Left lung (tissue), 10 donors: ENCODE results near the gene PKHD1. TPM values are rescaled to one million over a fixed set of nuclear protein-coding genes. Genes with fewer than 3 reads are reported as not detected.

Source experiments
- ATAC-seq: fragments of 200-7000 bp; cut with Tn5 transposase; one replicate; pipeline ENCODE4 v1.9.1; 2020; ENCODE audit warnings: moderate library complexity
- DNase-seq, 4 donors: peaks; one replicate each; pipeline ENCODE4 v3.0.0-alpha.2; 2013 to 2020
- H3K27ac ChIP-seq, 2 donors: fragments of 200-600 bp; sonication (generic) in 1 of 2; one replicate each; pipeline versions ENCODE4 v1.5.0 to v1.8.0; 2020 to 2021
- H3K27me3 ChIP-seq, 2 donors: fragments of 200-600 bp; sonication (generic) in 1 of 2; one replicate each; pipeline versions ENCODE4 v1.5.0 to v1.8.0; 2020 to 2021
- H3K36me3 ChIP-seq, 2 donors: fragments of 200-600 bp; sonication (generic) in 1 of 2; one replicate each; pipeline versions ENCODE4 v1.5.0 to v1.8.0; 2020 to 2021
- H3K4me1 ChIP-seq, 2 donors: fragments of 200-600 bp; one replicate each; pipeline ENCODE4 v1.8.0; 2021
- H3K4me3 ChIP-seq, 2 donors: fragments of 200-600 bp; sonication (generic) in 1 of 2; one replicate each; pipeline versions ENCODE4 v1.5.0 to v1.8.0; 2020 to 2021; ENCODE audit warnings: mild to moderate bottlenecking in 1 of 2
- H3K9me3 ChIP-seq, 2 donors: fragments of 200-600 bp; sonication (generic) in 1 of 2; one replicate each; pipeline versions ENCODE4 v1.5.0 to v1.8.0; 2020 to 2021
- CTCF ChIP-seq, 2 donors: fragments of 200-600 bp; sonication (generic) in 1 of 2; IDR thresholded peaks; one replicate each; pipeline versions ENCODE4 v1.5.0 to v1.8.0; 2021; ENCODE audit warnings: antibody characterized with exemption in 2 of 2
- intact Hi-C, 2 donors: fragments of 100-400 bp; cut with DNase I; formaldehyde crosslinking; loops; one replicate each; pipeline versions ENCODE4 v1.11.2 to v1.14.2; 2022
- polyA plus RNA-seq, 6 donors: library from polyadenylated mRNA; unstranded; fragments of 120-200 nt; gene quantifications; one replicate each; pipeline ENCODE4 v1.2.1, GENCODE V29; 2013; ENCODE audit not compliant: insufficient read length in 6 of 6
- total RNA-seq, 2 donors: library from RNA; stranded (reverse); fragmentation: NEBNext Ultra II Directional; extraction: Animal tissue kit (Norgen Biotek cat#: 25700); gene quantifications; one replicate each; pipeline ENCODE4 v1.2.1, GENCODE V29; 2021
- donor health status: DM: no; HTN: yes; CAD: no.
- donor health status: DM: no; HTN: no; CAD: no.

PKHD1 gene
- total and polyA plus RNA-seq, 8 donors = 0.29 to 7.9 (median 6.2) TPM

GRCh38 chr6:51578362-51578761 lies 509.1 kb downstream of the PKHD1 start:
- ATAC-seq = no peak
- no peak for TF ChIP-seq CTCF (IDR thresholded peaks at IDR 0.05)

GRCh38 chr6:51574040-51574439 lies 513.4 kb downstream of the PKHD1 start:
- H3K27me3 ChIP-seq = no peaks in the 10 kb centered on the region
- no peaks in the 10 kb centered on the region for H3K4me1 ChIP-seq
- peaks cover 0 to 3% of the 10 kb centered on the region in 2 donors for H3K9me3 ChIP-seq
- DNase-seq (no peak), ATAC-seq (no peak)
- no peak for TF ChIP-seq CTCF (IDR thresholded peaks at IDR 0.05)
- H3K27ac ChIP-seq = no peak overlapping the region
- no peaks in the 10 kb centered on the region for H3K36me3 ChIP-seq
- intact Hi-C loops = no loop called here
- no peak overlapping the region for H3K4me3 ChIP-seq

More at GRCh38 chr6:51578362-51578761, 509.1 kb downstream of the PKHD1 start:
- intact Hi-C loops = no loop called here
- Histone ChIP-seq H3K36me3 (no peaks in the 10 kb centered on the region), H3K4me1 (no peaks in the 10 kb centered on the region), H3K27me3 (no peaks in the 10 kb centered on the region), H3K27ac (no peak overlapping the region), H3K4me3 (no peak overlapping the region), H3K9me3 (peaks cover 0 to 3% of the 10 kb centered on the region in 2 donors)
- no peak for DNase-seq

- Histone ChIP-seq H3K36me3 (no peaks in the 10 kb centered on the region), H3K4me1 (no peaks in the 10 kb centered on the region), H3K27ac (no peak overlapping the region), H3K9me3 (peaks cover 0 to under 1% of the 10 kb centered on the region in 2 donors), H3K27me3 (no peaks in the 10 kb centered on the region), H3K4me3 (no peak overlapping the region)
- no peak for TF ChIP-seq CTCF (IDR thresholded peaks at IDR 0.05)
- intact Hi-C loops = no loop called here
- ATAC-seq = no peak
- DNase-seq = no peak
Measured at GRCh38 chr6:51571168-51571567, 516.2 kb downstream of the PKHD1 start.

- no peaks in the 10 kb centered on the region for H3K27me3 ChIP-seq
- no peak overlapping the region for H3K4me3 ChIP-seq
- ATAC-seq (no peak), DNase-seq (no peak)
- no peaks in the 10 kb centered on the region for H3K36me3 ChIP-seq
- no peaks in the 10 kb centered on the region for H3K4me1 ChIP-seq
- H3K9me3 ChIP-seq = no peaks in the 10 kb centered on the region
- no peak for TF ChIP-seq CTCF (IDR thresholded peaks at IDR 0.05)
- intact Hi-C loops = no loop called here
- no peak overlapping the region for H3K27ac ChIP-seq
Measured at GRCh38 chr6:51570168-51570921, 517.1 kb downstream of the PKHD1 start.

- no peaks in the 10 kb centered on the region for H3K36me3 ChIP-seq
- H3K9me3 ChIP-seq = no peaks in the 10 kb centered on the region
- TF ChIP-seq CTCF (IDR thresholded peaks at IDR 0.05) = no peak
- ATAC-seq (no peak), DNase-seq (no peak)
- no peaks in the 10 kb centered on the region for H3K27me3 ChIP-seq
- H3K4me1 ChIP-seq = no peaks in the 10 kb centered on the region
- intact Hi-C loops = no loop called here
- no peak overlapping the region for H3K27ac ChIP-seq
- H3K4me3 ChIP-seq = no peak overlapping the region
Measured at GRCh38 chr6:51569594-51569993, 517.8 kb downstream of the PKHD1 start.
